IPS-18a (cell line): ENCODE data around the gene POLDIP2.
"Not testable (repeated sequence)": the region's sequence is repeated elsewhere in the genome, so short reads cannot be mapped to it uniquely, and the experiment has no call there.

Experiments
- H3K27ac ChIP-seq: one replicate; pipeline ENCODE4 v1.5.1; 2013; ENCODE audit warnings: low read length
- H3K27me3 ChIP-seq: one replicate; pipeline ENCODE4 v1.6.1; 2013; ENCODE audit warnings: mild to moderate bottlenecking, low read length; ENCODE audit not compliant: control insufficient read depth, insufficient read depth
- H3K36me3 ChIP-seq: one replicate; pipeline ENCODE4 v1.6.1; 2013; ENCODE audit warnings: low read depth, low read length; ENCODE audit not compliant: control insufficient read depth
- H3K4me1 ChIP-seq: one replicate; pipeline ENCODE4 v1.6.1; 2013; ENCODE audit warnings: low read depth, low read length; ENCODE audit not compliant: control insufficient read depth
- H3K4me3 ChIP-seq: one replicate; pipeline ENCODE4 v1.5.1; 2013; ENCODE audit warnings: low read length
- H3K9ac ChIP-seq: one replicate; pipeline ENCODE4 v1.6.1; 2013; ENCODE audit warnings: mild to moderate bottlenecking, low read length, moderate library complexity
- H3K9me3 ChIP-seq: one replicate; pipeline ENCODE4 v1.6.1; 2013; ENCODE audit warnings: low read depth, low read length; ENCODE audit not compliant: control insufficient read depth

POLDIP2 gene

GRCh38 chr17:28340374-28340773 is 17.0 kb downstream of the POLDIP2 start:
- no peak overlapping the region for H3K4me3 ChIP-seq
- H3K27ac ChIP-seq = no peak overlapping the region
- no peaks in the 10 kb centered on the region for H3K9me3 ChIP-seq
- no peak overlapping the region for H3K9ac ChIP-seq
- peaks cover 9% of the 10 kb centered on the region for H3K4me1 ChIP-seq
- no peaks in the 10 kb centered on the region for H3K27me3 ChIP-seq
- H3K36me3 ChIP-seq = peaks cover 18% of the 10 kb centered on the region

GRCh38 chr17:28339431-28339830 is 17.9 kb downstream of the POLDIP2 start:
- Histone ChIP-seq H3K36me3 (peaks cover 12% of the 10 kb centered on the region), H3K27ac (no peak overlapping the region), H3K27me3 (no peaks in the 10 kb centered on the region), H3K9ac (no peak overlapping the region), H3K4me1 (peaks cover 9% of the 10 kb centered on the region), H3K4me3 (no peak overlapping the region), H3K9me3 (no peaks in the 10 kb centered on the region)

DNA sequence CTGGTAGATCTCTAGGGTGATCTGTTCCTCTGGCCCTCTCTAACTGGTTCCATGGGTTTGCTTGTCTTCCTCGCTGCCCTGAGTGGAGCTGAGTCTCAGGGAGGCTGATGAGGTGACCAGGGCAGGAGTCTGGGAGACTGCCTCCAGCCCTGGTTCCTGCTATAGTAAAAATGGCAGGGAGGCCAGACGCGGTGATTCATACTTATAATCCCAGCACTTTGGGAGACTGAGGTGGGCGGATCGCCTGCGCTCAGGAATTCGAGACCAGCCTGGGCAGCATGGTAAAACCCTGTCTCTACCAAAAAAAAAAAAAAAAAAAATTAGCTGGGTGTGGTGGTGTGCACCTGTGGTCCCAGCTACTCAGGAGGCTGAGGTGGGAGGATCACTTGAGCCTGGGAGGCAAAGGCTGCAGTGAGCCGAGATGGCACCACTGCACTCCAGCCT is 18.5 kb downstream of the POLDIP2 start:
- not testable (repeated sequence) for H3K27me3 ChIP-seq, H3K27ac ChIP-seq, H3K4me1 ChIP-seq, H3K9me3 ChIP-seq, H3K4me3 ChIP-seq, H3K9ac ChIP-seq
- H3K36me3 ChIP-seq = peaks cover 12% of the 10 kb centered on the region

DNA sequence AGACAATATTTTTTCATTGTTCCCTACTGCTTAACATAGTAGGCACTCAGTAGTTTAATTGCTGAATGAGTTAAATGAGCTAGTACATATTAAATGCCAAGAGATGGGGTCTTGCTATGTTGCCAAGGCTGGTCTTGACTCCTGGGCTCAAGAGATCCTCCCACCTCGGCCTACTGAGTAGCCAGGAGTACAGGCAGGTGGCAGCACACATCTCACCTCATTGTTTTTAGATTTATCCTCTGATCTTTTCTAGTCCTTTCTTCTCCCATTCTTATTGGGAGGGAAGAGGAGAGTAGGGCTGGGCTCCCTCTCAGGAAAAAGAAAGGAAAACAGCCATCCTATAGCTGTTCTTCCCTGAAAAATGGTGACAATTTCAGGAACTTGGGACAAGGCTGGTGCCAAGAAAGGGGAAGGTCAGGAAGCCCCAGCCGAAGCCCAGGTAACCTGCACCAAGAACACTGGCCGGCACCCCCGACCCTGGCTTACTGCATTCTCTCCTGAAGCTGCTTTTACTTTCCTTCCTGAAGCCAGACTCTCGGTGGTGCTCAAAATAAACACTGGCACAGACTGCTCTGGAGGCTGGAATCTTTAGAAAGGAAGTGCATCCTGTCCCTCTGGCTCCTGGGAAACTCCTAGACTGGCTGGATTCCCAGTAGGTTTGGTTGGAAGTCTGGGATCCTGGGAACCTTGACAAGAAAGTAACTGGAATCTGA is 19.1 kb downstream of the POLDIP2 start:
- no peak overlapping the region for H3K9ac ChIP-seq

DNA sequence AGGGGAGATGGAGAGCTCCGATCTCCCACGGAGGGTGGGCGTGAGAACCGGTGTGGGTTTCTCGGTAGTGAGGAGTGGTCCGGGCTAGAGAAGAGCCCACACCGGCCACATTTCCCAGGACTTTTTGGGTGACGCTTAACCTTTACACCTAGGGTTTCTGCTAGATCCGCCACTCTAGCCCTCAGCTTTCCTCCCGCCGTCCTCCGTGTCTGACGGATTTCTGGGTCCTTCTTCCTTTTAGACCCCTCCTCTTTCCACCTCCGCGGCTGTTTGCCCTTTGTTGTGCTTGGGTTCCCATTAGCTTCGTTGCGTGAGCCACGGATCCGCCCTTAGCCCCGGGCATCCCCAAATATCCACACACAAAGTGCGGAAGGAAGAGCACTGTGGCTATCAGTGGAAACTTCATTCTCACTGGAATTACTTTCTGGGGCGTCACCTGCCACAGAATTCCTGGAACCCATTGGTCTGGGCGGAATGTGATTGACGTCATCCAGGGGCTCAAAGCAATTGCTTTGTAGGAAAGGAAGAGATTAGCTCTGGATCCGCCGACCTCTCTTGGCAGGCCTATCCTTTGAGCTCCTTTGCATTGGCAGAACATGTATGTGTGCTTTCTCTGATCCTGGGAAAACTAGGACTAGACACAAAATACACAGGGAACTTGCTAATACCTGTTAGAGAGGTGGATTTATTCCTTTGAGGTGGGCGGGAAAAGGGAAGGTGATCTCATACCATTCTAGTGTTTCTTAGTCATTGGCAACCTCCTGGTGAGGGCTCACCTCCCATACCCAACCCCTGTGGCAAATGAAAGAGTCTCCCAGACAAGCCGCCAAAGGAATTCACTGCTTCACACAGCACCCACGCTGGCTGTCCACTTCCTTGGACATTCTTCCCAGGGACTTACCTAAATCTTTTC is 21.1 kb downstream of the POLDIP2 start:
- peaks cover 1% of the 10 kb centered on the region for H3K36me3 ChIP-seq
- H3K27ac ChIP-seq = peak overlapping the region; percentile 76
- H3K9ac ChIP-seq = peak overlapping the region; percentile 69
- H3K9me3 ChIP-seq = no peaks in the 10 kb centered on the region
- no peaks in the 10 kb centered on the region for H3K27me3 ChIP-seq
- H3K4me3 ChIP-seq = peak overlapping the region; percentile 83
- H3K4me1 ChIP-seq = peaks cover 9% of the 10 kb centered on the region

More for the DNA sequence above, 19.1 kb downstream of the POLDIP2 start:
- Histone ChIP-seq H3K36me3 (peaks cover 12% of the 10 kb centered on the region), H3K4me3 (no peak overlapping the region), H3K4me1 (peaks cover 9% of the 10 kb centered on the region), H3K27me3 (no peaks in the 10 kb centered on the region), H3K9me3 (no peaks in the 10 kb centered on the region), H3K27ac (no peak overlapping the region)

DNA sequence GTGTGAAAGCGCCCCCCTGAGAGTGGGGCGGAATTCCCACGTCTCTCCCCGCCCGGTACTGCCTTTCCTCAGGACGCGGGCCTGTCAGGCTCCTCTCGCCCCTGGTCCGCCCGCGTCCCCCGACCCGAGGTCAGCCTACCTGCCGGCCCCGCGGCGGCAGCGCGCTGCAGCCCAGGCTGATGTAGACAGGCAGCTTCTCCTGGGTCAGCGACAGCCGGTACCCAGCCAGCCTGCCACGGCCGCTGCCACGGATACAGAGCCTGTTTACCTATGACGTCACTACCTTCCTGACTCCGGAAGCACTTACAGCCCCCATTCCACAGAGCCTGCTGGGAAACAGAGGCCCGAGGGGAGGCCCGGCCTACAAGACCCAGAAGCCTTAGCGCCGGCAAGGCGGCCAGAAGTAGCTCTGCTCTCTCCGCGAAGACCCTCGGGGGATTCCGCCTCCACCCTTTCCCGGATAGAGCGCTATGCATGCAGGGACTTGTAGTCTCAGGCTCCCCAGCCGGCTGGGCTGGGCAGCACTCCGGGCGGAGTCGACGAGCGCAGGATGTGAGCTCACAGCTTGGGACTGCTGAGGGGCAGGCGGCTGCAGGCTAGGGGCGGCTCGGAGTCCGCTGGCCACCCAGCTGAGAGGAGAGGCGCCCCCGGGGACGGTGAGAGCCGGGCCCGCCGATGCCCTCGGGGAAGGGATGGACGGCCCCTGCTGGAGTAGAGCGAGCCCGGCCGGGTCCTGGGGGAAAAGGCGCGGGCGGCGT is 21.9 kb downstream of the POLDIP2 start, which contains the start of the genes IFT20 and TNFAIP1:
TSS of gene IFT20 (minus strand) at position 272 of the 758 bp plus-strand sequence. CDS start 3,487 bp downstream, outside the sequence.
TSS of gene TNFAIP1 (plus strand) at position 561 of the 758 bp plus-strand sequence. CDS start 3,761 bp downstream, outside the sequence.
- H3K9me3 ChIP-seq = no peaks in the 10 kb centered on the region
- H3K4me3 ChIP-seq = peak within 1 kb of the TSS; percentile 83
- peaks cover 9% of the 10 kb centered on the region for H3K4me1 ChIP-seq
- peak within 1 kb of the TSS; percentile 76 for H3K27ac ChIP-seq
- H3K9ac ChIP-seq = peak within 1 kb of the TSS; percentile 75
- H3K36me3 ChIP-seq = no peaks in the 10 kb centered on the region
- H3K27me3 ChIP-seq = no peaks in the 10 kb centered on the region

- H3K4me1 ChIP-seq = peaks cover 9% of the 10 kb centered on the region
Observed at GRCh38 chr17:28334666-28335200, 22.6 kb downstream of the POLDIP2 start.

GRCh38 chr17:28334171-28334570 is 23.2 kb downstream of the POLDIP2 start:
- Histone ChIP-seq H3K9me3 (no peaks in the 10 kb centered on the region), H3K27me3 (no peaks in the 10 kb centered on the region), H3K36me3 (peaks cover 3% of the 10 kb centered on the region), H3K4me3 (no peak overlapping the region), H3K9ac (no peak overlapping the region), H3K4me1 (peaks cover 9% of the 10 kb centered on the region), H3K27ac (no peak overlapping the region)

More at GRCh38 chr17:28334666-28335200, 22.6 kb downstream of the POLDIP2 start:
- no peaks in the 10 kb centered on the region for H3K27me3 ChIP-seq
- H3K36me3 ChIP-seq = no peaks in the 10 kb centered on the region
- H3K9ac ChIP-seq = peak overlapping the region; percentile 75
- H3K4me3 ChIP-seq = peak overlapping the region; percentile 83
- no peaks in the 10 kb centered on the region for H3K9me3 ChIP-seq
- H3K27ac ChIP-seq = peak overlapping the region; percentile 37

GRCh38 chr17:28333083-28333746 is 24.1 kb downstream of the POLDIP2 start:
- Histone ChIP-seq H3K36me3 (peaks cover 12% of the 10 kb centered on the region), H3K9ac (no peak overlapping the region), H3K4me3 (no peak overlapping the region), H3K4me1 (peaks cover 9% of the 10 kb centered on the region), H3K27me3 (no peaks in the 10 kb centered on the region), H3K27ac (no peak overlapping the region), H3K9me3 (no peaks in the 10 kb centered on the region)

- H3K27me3 ChIP-seq = no peaks in the 10 kb centered on the region
- peaks cover 25% of the 10 kb centered on the region for H3K36me3 ChIP-seq
- no peak overlapping the region for H3K4me3 ChIP-seq
- no peak overlapping the region for H3K9ac ChIP-seq
- peaks cover 7% of the 10 kb centered on the region for H3K4me1 ChIP-seq
- no peaks in the 10 kb centered on the region for H3K9me3 ChIP-seq
- H3K27ac ChIP-seq = no peak overlapping the region
Observed at GRCh38 chr17:28331891-28332420, 25.4 kb downstream of the POLDIP2 start.
